NCI-H1436 treated with DMSO at 0.1 percent for 48 hours (cell line): ENCODE measurements around the gene BARX2.

Source experiments
- DNase-seq: peaks from one replicate; lab custom pipeline; 2025; lab: John Stamatoyannopoulos, UW

BARX2 gene

DNA sequence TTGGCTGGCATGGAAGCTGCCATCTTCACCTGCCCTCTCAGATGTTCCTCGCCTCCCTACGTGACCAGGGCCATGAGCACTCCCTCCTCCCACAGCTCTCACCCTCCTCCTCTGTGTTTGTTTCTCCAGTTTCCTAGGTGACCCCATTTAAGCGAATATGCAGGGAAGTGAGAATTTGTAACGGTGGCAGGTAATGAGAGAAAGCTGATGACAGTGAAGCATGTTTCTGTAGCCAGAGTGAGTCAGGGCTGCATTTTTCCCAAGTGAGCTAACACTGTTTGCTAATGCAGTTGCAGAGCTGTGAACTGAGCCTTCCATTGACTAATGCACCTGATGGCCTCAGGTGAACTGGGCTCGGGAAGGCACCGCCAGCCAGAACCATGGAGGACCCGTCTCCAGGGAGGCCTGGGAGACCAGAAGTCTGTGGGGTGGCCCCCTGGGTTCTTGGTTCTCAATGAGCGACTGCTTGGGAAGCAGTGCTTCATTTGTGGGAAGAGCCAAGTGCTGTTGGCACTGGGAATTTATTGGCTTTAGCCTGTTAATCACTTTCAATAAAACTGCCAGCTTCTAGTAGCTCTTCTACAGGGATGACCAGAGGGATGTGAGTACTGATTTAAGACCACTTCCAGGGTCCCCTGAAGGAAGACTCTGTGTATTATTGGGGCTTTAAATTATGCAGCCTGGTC is 64.5 kb downstream of the BARX2 start:
- DNase-seq = peak; percentile 7

DNA sequence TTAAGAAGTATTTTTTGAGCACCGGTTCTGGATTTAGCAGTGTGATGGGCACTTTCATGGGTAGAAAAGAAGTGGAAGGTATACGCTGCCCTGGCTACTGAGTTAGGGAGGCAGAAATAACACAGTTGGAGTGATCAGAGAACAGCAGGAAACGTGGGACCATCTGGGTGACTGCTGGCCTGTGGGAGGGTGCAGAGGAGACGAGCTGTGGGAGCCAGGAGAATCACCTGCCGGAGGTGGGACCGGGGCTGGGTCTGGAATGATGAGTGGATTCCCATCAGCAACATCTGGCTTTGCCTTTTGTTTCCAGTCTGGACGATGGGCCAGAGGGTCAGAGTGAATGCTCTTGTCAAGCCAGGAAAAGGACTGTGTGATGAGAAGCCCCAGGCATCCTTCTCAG is 66.5 kb downstream of the BARX2 start:
- no peak for DNase-seq

DNA sequence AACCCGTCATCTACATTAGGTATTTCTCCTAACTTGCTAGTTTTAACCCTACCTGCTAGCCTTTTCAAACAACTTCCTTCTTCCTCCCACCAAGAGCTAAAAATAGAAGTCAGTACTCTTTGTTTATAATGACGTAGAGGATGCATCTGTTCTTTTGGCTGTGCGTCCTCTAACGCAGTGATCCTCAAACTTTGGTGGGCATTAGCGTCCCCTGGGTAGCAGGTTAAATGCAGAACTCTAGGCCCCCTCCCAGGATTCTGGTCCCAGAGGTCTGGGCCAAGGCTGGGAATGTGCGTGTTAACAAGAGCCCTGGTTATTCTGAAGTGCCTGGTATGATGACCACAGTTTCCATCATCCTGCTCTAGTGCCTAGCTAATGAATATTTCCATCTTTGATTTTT is 67.6 kb downstream of the BARX2 start:
- DNase-seq = no peak

DNA sequence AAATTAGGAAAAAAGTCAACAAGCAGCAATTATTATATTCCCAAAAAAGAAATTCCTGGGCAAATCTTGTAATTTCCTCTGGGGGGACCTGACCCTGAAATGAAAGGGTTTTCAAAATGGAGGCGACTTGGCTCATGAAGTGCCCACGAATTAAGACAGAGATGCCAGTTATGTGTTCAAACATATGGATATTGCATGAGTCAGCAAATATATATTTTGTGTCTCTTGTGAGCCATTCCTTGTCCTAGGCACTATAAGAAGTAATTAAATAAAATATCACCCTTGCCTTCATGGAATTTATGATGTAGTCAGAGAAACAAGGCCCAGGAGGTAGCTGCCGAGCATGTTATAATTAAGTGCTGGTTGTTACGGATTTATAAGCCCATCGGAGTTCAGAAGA is 68.6 kb downstream of the BARX2 start:
- DNase-seq = no peak

DNA sequence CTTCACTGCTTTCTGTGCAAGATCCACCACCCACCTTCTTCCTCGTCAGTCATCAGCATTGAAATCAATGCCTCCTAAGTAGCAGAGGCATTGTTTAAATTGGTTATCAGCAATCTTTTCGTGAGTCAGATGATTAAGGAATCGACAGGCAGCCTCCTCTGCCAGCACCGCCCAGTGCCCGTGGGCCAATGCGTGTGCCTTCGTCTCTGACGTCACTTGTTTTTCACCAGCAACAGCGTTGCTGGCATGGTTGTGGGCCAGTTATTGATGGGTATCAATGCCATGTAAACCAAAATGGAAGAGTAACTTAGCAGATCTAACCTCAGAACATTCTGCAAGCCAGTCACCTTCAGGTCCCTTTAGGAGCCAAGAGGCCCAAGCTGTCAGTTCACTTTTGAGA is 69.6 kb downstream of the BARX2 start:
- DNase-seq = no peak

DNA sequence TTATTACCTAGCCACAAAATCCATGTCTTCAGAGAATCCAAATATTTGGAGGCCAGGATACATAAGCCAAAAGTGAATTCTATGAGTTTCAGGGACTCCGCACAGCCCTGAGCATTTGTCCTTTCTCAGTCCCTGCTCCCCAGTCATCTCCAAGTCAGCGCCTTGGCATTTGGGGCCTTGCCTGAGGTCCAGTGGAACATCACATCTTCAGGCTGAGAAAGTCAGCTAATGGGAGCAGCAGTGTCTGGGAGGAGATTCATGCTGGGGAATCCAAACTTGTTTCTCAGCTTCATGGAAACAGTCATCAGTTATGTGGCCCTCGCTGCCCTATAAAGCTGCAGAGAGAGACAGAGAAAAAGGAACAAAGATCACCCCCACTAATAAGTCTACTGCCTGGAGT is 70.9 kb downstream of the BARX2 start:
- DNase-seq = no peak

DNA sequence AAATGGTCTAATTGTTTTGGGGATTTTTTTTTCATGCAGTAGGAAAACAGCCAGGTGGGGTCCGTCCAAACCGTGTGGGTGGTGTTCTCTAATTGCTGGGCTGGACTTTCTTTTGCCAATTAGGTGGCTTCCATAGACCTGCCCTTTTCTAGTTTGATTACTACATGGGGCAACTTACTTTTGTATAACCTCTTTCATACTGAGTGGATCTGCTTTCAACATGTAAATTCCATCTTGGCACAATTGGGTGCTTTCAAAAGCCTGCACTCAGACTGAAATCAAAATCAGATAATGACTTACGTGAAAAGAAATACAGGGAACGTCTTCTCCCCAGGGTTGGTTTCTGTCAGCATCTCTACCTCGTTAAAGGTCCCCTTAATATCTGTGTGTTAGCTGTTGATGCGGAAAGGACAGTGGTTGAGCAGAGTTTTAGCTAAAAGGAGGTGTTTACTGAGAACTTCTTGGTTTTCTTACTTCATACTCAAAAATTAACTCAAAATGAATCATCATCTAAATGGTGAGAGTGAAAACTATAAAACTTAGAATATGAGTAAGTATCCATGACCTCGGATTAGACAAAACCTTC is 72.1 kb downstream of the BARX2 start:
- no peak for DNase-seq

DNA sequence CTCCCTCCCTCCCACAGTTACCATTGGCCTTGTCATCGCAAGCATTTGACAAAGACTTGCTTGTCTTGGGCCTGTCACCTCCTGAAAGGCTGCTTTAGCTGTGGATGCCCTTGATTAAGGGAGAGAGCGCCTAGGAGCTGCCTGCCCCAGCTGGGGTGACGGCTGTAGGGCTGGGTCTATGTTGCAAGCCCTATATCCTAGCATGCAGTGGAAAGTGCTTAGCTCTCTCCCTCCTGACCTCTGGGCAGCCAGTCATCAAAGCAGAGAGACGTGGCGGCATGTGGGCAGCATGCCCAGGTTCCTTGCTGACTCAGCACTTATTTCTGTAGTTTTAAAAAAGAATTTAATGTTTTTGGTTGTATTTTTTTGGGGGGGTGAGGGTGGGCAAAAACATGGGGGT is 75.9 kb downstream of the BARX2 start:
- DNase-seq = no peak

DNA sequence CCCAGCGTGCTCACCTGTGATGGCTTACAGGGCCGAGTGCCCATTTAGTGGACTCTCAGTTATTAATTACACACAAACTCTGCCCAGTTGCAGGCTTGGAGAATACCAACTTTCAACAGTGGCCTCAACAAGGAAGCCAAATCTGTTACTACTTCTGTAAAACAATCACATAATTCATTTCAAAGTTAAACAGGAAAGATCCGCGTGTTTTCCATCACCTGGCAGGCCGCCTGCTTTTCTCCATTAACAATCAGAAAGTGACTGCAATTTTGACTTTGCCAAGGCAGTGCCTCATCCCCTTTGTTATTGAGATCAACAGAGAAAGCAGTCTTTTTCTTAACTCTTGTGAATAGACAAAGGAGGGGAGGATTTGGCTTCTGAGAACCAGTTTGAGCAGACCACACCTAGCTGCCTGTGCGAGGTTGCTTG is 77.7 kb downstream of the BARX2 start:
- DNase-seq = no peak

DNA sequence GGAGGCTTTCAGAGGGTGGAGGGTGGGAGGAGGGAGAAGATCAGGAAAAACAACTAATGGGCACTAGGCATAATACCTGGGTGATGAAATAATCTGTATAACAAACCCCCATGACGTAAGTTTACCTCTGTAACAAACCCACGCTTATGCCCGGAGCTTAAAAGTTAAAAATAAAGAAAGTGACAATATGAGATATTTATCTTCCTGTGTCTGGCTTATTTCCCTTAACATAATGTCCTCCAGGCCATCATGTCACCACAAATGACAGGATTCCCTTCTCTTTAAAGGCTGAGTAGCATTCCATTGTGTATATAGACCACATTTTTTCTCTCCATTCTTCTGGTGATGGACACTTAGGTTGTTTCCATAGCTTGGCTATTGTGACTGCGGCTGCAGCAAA is 79.5 kb downstream of the BARX2 start:
- no peak for DNase-seq

DNA sequence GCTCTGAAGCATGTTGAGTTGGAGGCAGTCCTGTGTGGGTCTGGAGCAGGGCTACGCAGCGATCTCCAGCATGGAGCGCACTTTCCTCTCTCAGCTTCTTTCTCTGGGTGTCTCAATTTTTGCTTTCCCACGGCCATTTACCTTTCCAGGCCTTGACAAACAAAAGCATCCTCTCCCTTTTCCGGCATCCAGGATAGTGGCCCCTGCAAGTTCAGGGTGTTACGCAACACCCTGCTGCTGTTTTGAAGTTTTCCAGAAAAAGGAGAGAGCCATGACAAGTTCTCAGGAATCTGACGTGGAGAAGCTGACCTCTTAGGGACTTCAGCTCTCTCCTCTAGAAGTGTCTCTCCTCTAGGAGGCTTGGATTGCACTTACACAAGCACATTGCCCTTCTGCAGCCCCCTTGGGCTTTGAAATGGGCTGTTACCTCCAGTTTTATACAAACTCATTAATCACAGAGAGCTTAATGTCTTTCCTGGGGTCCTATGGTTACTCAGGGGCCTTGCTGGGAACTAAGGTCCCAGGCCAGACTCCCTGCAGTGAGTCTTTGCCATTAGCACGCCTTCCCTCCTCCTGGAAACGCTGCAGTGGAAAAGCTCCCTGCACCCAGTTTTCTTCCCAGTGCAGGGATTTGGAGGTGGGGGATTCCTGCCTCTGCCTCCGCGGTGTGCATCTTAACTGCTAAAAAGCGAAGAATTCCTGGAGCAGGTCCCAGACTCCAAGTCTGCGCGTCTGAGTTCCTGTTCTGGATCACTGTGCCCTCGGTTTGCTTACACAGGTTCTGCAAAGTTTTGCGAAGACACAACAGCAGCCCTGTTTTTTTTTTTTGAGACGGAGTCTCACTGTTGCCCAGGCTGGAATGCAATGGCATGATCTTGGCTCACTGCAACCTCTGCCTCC is 80.4 kb downstream of the BARX2 start:
- DNase-seq = no peak

DNA sequence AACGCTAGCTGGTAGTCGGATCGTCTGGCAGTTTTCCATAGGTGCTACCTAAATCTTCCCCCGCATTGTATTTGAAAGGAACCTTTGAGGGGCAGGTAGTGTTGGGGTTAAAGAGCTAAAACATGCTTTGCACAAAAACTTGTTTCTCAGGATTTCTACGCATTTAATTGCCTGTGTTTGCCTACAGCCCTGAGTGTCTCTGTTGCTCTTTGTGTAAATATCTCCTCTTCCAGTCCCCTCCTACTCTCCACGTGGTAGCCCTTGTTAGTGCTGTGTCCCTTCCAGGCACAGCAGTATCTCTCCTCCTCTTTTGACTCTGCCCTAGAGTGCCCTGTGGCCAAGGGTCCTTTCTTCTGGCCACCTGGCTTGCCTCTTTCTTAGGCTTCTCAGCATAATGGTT is 81.7 kb downstream of the BARX2 start:
- DNase-seq = no peak

DNA sequence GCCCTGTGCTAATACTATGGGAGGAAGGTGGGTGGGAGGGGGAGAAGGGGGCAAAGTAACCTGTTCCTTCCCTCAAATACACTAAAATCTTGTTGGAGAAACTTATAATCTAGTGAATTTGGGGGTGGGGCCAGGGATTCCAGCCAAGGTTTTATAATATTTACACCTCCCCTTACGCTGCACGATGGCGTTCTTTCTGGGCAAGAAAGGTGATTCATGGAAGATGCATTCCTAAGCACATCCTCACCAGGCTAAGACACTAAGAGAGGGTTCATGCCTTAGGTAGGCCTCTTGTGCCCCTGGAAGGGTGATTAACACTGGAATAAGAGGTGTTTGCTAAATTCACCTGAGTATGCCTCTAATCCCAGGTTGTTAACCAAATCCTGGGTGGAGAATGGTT is 82.6 kb downstream of the BARX2 start:
- no peak for DNase-seq

DNA sequence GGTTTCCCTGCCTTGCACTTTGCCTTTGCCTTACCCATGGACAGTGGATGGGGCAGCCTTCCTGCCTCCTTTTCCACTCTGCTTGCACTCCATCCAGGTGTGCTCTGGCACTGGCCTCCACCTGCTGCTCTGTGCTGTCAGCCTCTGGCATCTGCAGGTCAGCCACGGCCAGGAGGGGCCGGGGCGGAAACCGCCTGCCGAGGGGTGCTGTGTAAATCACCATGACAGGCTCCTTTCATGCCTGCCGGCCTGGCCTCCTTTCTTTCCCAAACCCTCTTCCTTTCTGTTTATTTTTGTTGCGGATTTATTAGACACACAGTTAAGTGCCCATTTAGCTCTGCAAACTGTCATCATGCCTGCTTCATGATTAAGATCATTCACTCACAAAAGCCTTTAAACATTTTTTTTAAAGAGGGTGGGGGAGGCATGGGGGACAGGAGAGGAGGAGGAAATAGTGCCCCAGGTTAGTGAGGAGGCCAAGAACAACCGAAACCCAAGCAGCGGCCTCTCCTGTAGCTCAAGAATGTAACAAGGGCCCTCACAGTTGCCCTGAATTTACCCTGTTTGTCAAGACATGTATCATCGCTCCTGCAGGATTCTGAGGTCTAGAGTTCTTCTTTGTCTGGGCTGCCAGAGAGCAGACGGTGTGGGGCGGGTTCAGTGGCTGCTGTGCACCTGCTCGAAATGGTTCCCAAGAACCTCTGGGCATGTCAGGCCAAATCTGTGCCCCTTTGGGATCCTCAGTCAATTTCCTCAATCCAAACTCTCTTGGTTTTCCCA is 83.3 kb downstream of the BARX2 start:
- no peak for DNase-seq

DNA sequence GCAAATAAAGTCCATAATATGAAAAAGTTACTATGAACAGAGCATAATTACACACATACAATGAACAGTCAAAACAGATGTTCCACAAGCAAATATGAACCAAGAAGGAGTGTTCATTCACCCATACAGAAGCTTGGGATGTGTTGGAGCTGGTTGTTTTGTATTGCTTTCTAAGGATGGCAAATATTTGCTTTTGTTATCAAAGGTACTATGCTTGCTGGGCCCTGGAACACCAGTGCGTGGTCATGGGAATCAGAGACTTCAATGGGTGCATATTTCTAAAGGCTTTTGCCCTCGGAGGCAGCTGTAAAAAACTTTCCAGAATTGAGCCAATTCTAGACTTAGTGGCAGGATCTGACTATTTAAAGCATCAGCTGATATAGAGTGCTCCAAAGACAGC is 85.1 kb downstream of the BARX2 start:
- no peak for DNase-seq

DNA sequence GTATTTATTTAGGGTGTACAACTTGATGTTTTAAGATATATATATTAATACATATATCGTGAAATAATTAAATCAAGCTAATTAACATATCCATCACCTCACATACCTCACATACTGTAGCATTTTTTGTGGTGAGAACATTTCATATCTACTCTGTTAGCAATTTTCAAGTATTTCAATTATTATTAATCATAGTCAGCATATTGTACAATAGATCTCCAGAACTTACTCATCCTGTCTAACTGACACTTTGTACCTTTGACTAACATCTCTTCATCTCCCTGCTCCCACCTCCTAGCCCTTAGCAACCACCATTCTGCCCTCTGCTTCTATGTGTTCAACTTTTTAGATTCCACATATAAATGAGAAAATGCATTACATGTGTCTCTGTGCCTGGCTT is 108.4 kb downstream of the BARX2 start:
- DNase-seq = no peak

DNA sequence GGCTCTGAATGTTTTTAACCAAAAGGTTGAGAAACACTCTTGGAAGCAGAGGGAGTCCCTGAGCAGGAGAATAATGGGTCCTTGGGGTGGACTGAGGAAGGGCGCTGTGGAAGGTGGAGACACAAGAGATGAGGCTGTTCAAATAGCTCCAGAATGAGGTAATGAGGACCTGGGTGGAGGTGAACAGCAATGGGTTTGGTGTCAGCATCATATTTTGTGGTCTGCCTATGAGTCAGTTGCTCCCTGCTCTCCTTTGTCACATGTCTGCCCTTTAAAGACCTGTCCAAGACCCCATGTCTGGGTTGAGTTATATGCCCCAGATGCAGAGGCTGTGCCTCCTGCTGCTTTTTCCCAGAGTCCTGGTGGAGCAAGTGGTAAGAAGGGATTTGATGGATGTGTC is 113.6 kb downstream of the BARX2 start:
- no peak for DNase-seq

DNA sequence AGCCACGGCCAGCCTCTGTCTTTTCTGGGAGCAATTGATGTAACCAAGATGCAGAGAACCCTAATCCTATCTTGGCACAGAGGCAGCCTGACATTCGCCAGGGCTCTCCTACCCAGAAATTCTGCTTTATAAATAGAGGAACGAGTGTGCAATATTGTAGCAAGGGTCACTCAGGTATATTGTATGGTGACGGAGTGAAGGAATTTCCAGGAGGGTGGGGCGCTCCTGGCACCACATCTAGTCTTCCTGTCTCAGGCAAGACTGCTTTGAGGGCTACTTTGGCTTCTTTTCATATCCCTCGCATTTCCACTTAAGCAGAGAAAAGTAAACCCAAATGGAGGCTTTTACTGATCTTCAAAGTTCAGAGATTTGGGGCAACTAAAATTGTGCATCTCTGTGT is 114.4 kb downstream of the BARX2 start:
- no peak for DNase-seq

DNA sequence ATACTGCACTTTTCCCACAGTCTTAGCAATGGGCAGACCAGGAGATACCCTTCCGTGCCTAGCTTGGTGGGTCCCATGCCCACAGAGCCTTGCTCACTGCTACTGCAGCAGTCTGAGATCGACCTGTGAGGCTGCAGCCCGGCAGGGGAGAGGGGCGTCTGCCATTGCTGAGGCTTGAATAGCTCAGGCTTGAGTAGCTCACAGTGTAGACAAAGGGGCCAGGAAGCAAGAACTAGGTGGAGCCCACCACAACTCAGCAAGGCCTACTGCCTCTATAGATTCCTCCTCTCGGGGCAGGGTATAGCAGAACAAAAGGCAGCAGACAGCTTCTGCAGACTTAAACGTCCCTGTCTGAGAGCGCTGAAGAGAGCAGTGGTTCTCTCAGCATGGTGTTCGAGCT is 118.1 kb downstream of the BARX2 start:
- no peak for DNase-seq
